ENCODE data around the gene ADAMTS7. TPM values are rescaled to one million over a fixed set of nuclear protein-coding genes. Genes with fewer than 3 reads are reported as not detected.
"Not testable (repeated sequence)": the region's sequence is repeated elsewhere in the genome, so short reads cannot be mapped to it uniquely, and the experiment has no call there.

The ADAMTS7 gene
- total and polyA plus RNA-seq, 2 donors (not counting 1 experiment from before 2014, with no cell fraction given), result 0.10 to 16.6 TPM

DNA sequence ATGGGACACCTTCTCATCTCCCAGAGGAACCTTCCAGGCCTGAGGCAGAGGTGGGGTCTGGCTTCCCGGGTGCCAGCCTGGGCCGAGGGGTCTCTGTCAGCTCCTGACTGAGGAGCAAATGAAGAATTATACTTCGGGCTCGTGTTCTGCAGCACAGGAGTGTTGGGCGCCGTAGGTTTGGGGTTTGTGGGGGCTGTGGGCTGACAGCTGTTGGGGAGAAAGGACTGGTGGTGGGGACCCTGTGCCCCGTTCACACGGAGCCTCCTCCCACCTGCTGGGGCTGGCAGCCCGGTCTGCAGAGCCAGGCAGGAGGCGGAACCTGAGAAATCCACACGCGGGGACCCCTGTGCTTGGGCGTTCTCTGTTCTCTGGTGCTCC lies 59.7 kb downstream of the ADAMTS7 start:
- Mint-ChIP-seq H3K4me1 (peaks cover 11% of the 10 kb centered on the region), H3K27me3 (no peaks in the 10 kb centered on the region), H3K9me3 (ENCODE audit: insufficient read depth) (no peaks in the 10 kb centered on the region), H3K27ac (no peak overlapping the region), H3K4me3 (no peak overlapping the region)
- intact Hi-C loops (cut with micrococcal nuclease), result loop anchor here (1.0 to 10.0 kb wide), 4 partner anchors 60 to 457 kb away; partner anchors contain the start of genes ADAMTS7 and SKIC8
- Histone ChIP-seq H3K9me3 (ENCODE audit: control extremely low read depth in 1 of 3, control insufficient read depth in 2 of 3, insufficient read depth in 1 of 3, low read length in 2 of 3) (no peaks in the 10 kb centered on the region), H3K4me3 (ENCODE audit: control extremely low read depth in 1 of 5, extremely low read depth in 1 of 5, insufficient read depth in 1 of 5, low read depth in 2 of 5, low read length in 4 of 5) (no peak overlapping the region), H3K27me3 (replicated peaks in 1 of 4; ENCODE audit: control extremely low read depth in 1 of 4, control insufficient read depth in 3 of 4, insufficient read depth in 4 of 4, low read length in 3 of 4) (no peaks in the 10 kb centered on the region), H3K79me2 (ENCODE audit: control insufficient read depth, insufficient read depth, low read length) (no peaks in the 10 kb centered on the region), H3K36me3 (replicated peaks in 1 of 2; ENCODE audit: control extremely low read depth in 1 of 2, control insufficient read depth in 1 of 2, extremely low read depth in 1 of 2, insufficient read depth in 2 of 2, low read length in 1 of 2) (no peaks in the 10 kb centered on the region), H4K20me1 (ENCODE audit: control insufficient read depth, insufficient read depth, low read length, poor library complexity, severe bottlenecking) (no peaks in the 10 kb centered on the region), H3K4me2 (replicated peaks; ENCODE audit: low read depth, low read length, poor library complexity, severe bottlenecking) (no peak overlapping the region), H3K4me1 (ENCODE audit: control insufficient read depth in 2 of 2, insufficient read depth in 2 of 2, low read length in 2 of 2) (peaks cover 4 to 19% of the 10 kb centered on the region in 2 donors), H3K27ac (ENCODE audit: low read length in 2 of 2) (no peak overlapping the region), H3K9ac (ENCODE audit: low read length) (no peak overlapping the region), H2AFZ (ENCODE audit: insufficient read depth, low read depth, low read length, poor library complexity, severe bottlenecking) (no peak overlapping the region)
- no peak for DNase-seq
- TF ChIP-seq, protein P1, sequence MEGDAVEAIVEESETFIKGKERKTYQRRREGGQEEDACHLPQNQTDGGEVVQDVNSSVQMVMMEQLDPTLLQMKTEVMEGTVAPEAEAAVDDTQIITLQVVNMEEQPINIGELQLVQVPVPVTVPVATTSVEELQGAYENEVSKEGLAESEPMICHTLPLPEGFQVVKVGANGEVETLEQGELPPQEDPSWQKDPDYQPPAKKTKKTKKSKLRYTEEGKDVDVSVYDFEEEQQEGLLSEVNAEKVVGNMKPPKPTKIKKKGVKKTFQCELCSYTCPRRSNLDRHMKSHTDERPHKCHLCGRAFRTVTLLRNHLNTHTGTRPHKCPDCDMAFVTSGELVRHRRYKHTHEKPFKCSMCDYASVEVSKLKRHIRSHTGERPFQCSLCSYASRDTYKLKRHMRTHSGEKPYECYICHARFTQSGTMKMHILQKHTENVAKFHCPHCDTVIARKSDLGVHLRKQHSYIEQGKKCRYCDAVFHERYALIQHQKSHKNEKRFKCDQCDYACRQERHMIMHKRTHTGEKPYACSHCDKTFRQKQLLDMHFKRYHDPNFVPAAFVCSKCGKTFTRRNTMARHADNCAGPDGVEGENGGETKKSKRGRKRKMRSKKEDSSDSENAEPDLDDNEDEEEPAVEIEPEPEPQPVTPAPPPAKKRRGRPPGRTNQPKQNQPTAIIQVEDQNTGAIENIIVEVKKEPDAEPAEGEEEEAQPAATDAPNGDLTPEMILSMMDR (IDR thresholded peaks at IDR 0.05), result no peak
- no peak for TF ChIP-seq EZH2 (IDR thresholded peaks at IDR 0.05; ENCODE audit: borderline replicate concordance, insufficient read depth, low read depth, low read length, poor library complexity, severe bottlenecking)
- ChIA-PET POLR2A (no interaction called here), CTCF (interaction anchor here (1.0 to 2.6 kb wide), 9 partner anchors 12 to 136 kb away, joined by 3 to 12 read pairs (median 4); no protein-coding TSS in a partner anchor)
- no peak for ATAC-seq (ENCODE audit: low read depth)
- 79% methylated on average over 11 of the region's 13 CpGs for WGBS (ENCODE audit: insufficient coverage)

DNA sequence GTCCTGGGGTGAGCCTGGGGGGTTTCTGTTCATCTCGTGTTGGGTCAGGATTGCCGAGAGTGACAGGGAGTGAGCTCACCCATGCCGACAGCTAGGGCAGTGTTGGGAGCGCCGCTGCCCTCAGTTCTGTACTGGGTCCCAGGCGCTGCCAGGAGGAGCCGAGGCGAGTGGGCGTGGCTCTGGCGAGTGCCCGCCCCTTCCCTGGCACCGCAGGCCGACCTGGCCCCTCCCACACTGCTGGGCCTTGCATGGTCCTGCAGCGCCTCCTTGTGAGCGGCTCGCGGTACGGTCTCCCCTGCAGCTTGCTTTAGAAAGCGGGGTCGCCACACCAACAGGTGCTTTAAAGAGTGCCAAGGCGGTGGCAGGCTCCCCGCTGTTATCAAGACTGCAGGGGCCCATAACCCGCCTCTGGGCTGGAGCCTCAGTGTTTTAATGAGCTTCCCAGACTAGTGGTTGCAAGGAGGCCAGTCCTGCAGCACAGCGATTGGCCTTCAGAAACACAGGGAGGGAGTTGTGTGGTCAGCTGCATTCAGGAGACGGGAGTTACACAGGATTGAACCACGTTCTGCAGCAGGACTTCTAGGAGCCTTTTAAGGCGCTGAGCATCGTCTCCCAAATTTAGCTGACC lies 60.2 kb downstream of the ADAMTS7 start:
- Histone ChIP-seq H3K4me1 (ENCODE audit: control insufficient read depth in 2 of 2, insufficient read depth in 2 of 2, low read length in 2 of 2) (peaks cover 3 to 14% of the 10 kb centered on the region in 2 donors), H2AFZ (ENCODE audit: insufficient read depth, low read depth, low read length, poor library complexity, severe bottlenecking) (peak overlapping the region; percentile 60), H3K4me2 (replicated peaks; ENCODE audit: low read depth, low read length, poor library complexity, severe bottlenecking) (peak overlapping the region; percentile 40)
- H3K27ac ChIP-seq (ENCODE audit: low read length in 2 of 2); H3K4me3 ChIP-seq (ENCODE audit: control extremely low read depth in 1 of 5, extremely low read depth in 1 of 5, insufficient read depth in 1 of 5, low read depth in 2 of 5, low read length in 4 of 5); H3K36me3 ChIP-seq (replicated peaks in 1 of 2; ENCODE audit: control extremely low read depth in 1 of 2, control insufficient read depth in 1 of 2, extremely low read depth in 1 of 2, insufficient read depth in 2 of 2, low read length in 1 of 2); H4K20me1 ChIP-seq (ENCODE audit: control insufficient read depth, insufficient read depth, low read length, poor library complexity, severe bottlenecking); H3K27me3 ChIP-seq (replicated peaks in 1 of 4; ENCODE audit: control extremely low read depth in 1 of 4, control insufficient read depth in 3 of 4, insufficient read depth in 4 of 4, low read length in 3 of 4); H3K79me2 ChIP-seq (ENCODE audit: control insufficient read depth, insufficient read depth, low read length); H3K27ac Mint-ChIP-seq; H3K9ac ChIP-seq (ENCODE audit: low read length); H3K27me3 Mint-ChIP-seq; H3K9me3 Mint-ChIP-seq (ENCODE audit: insufficient read depth); H3K9me3 ChIP-seq (ENCODE audit: control extremely low read depth in 1 of 3, control insufficient read depth in 2 of 3, insufficient read depth in 1 of 3, low read length in 2 of 3); H3K4me1 Mint-ChIP-seq; POLR2A ChIA-PET: not testable (repeated sequence)
- DNase-seq (peak; percentile 91), ATAC-seq (ENCODE audit: low read depth) (peak; percentile 100)
- CTCF ChIA-PET, result interaction anchor here (1.0 to 2.6 kb wide), 9 partner anchors 12 to 136 kb away, joined by 3 to 12 read pairs (median 4); no protein-coding TSS in a partner anchor
- intact Hi-C loops (cut with micrococcal nuclease), result loop anchor here (1.0 to 10.0 kb wide), 4 partner anchors 60 to 456 kb away; partner anchors contain the start of genes ADAMTS7 and SKIC8
- H3K4me3 Mint-ChIP-seq, result peak overlapping the region; percentile 32
- TF ChIP-seq, protein P1 (IDR thresholded peaks at IDR 0.05), result peak; percentile 78
- 5% methylated on average over 23 of the region's 28 CpGs for WGBS (ENCODE audit: insufficient coverage)

All from B cell (primary cell).